SHP77 treated with DMSO at 0.1 percent for 48 hours (cell line): ENCODE data around the gene UBE2S.
A peak's percentile ranks its signal among the peaks of the same experiment; 100 is the strongest.
"Not testable (repeated sequence)": the region's sequence is repeated elsewhere in the genome, so short reads cannot be mapped to it uniquely, and the experiment has no call there.

Experiments used
- DNase-seq: peaks from one replicate; lab custom pipeline; 2025; lab: John Stamatoyannopoulos, UW

The UBE2S gene

DNA sequence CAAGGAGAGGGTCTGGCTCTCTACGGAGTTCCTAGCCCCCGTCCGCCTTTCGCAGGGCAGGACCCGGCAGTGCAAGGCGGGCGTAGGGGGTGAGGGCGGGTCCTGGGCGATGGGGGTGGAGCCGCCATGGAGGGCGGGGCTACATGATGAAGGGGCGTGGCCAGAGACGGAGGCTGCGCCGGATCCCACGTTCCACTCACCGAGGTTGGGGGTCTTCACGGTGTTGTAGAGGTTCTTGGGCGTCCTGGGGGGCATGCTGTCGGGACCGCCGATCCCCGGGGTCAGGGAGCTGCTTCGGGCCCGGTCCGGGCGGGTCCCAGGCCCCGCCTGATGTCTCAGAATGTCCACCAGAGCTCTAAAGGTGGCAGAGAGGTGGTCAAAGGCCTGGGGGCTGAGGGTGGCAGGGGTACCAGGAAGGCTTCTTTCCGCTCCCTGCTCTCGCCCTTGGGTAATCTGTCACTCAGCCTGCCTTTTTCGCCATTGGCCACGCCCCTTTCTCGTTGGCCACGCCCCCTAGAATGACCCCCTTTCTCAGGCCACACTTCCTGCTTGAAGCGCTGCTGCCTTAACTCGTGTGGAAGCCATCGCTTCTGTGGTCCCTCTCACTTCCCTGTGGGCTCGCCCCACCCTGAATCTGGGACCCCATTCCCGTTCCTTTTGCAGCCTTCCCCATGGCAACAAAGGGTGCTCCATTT is 33.0 kb upstream of the UBE2S start:
- no peak for DNase-seq

DNA sequence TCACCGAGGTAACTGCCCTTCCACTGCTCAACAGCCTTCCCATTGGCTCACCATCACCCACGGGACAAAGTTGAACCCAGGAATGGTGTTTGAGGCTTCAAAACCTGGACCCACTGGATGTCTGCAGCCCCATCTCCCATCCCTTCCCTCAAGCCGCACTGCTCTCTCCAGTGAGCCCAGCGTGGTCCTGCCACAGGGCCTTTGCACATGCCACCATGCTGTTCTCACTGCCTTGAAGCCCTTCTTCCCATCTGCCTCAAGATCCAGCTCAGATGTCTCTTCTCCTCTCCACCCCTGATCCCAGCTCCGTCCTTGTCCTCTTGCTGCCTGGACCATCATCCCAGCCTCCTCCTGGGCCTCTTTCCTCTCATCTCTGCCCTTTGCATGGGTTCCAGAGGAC is 31.5 kb upstream of the UBE2S start:
- no peak for DNase-seq

DNA sequence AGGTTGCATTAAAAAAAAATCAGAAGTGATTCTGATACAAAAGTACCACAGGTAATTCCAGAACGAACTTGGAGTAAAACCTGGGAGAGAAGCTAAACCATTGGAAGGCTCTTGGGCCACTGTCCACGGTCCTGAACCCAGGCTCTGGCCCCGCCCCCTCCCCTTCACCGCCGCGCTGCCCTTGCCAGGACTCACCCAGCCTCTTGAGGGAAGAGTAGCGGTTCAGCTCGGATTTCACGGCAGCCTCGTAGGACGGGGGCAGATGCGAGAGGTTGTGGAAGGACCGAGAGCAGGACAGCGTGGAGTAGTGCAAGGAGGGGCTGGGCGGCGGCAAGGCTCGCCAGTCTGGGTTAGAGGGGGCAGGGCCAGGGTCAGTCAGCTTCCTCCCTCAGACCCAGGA is 29.8 kb upstream of the UBE2S start:
- DNase-seq, result no peak

DNA sequence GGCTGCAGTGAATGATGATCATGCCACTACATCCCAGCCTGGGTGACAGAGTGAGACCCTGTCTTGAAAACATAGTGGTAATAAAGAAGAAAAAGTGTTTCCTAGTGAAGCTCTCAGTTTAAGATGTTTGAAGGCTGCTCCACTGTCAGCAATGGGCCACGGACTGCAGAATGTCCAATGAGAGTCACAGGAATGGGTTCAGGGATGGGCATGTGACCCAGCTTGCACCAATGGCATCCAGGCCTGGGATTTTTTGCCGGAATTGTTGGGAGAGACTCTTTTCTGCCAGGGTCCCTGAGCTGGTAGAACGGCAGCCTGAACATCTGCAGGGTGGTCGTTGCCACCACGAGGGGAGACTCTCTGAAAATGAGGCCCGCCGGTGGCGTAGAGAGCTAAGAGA is 29.3 kb upstream of the UBE2S start:
- no peak for DNase-seq

DNA sequence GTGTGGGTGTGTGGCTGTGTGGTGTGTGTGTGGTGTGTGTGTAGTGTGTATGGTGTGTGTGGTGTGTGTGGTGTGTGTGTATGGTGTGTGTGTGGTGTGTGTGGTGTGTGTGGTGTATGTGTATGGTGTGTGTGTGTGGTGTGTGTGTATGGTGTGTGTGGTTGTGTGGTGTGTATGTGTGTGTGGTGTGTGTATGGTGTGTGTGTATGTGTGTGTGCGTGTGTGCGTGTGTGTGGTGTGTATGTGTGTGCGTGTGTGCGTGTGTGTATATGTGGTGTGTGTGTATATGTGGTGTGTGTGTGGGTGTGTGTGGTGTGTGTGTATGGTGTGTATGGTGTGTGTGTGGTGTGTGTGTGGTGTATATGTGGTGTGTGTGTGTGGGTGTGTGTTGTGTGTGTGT is 27.4 kb upstream of the UBE2S start:
- DNase-seq, result no peak

DNA sequence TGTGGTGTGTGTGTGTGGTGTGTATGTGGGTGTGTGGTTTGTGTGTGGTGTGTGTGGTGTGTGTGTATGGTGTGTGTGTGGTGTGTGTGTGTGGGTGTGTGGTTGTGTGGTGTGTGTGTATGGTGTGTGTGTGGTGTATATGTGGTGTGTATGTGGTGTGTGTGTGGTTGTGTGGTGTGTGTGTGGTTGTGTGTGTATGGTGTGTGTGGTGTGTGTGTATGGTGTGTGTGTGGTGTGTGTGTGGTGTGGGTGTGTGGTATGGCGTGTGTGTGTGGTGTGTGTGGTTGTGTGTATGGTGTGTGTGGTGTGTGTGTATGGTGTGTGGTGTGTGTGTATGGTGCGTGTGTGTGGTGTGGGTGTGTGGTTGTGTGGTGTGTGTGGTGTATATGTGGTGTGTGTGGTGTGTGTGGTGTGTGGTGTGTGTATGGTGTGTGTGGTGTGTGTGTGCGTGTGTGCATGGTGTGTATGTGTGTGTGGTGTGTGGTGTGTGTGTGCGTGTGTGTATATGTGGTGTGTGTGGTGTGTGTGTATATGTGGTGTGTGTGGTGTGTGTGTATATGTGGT is 26.9 kb upstream of the UBE2S start:
- DNase-seq, result no peak

DNA sequence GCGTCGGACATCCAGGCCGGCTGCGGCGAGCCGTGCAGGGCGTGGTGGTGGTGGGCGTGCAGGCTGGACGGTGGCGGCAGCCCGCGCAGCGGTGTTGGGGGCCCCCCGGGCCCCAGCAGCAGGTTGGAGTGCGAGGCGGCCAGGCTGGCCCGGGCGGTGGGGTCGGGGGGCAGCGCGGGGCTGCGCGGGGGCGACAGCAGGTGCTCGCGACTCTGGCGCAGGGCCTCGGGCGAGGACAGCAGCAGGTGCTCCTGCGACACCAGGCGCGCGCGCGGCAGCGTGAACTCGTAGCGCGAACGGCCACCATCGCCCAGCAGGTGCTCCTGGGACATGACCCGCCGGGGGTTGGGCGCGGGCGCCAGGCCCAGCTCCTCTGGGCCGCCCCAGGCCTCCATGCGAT is 25.7 kb upstream of the UBE2S start:
- DNase-seq, result no peak

DNA sequence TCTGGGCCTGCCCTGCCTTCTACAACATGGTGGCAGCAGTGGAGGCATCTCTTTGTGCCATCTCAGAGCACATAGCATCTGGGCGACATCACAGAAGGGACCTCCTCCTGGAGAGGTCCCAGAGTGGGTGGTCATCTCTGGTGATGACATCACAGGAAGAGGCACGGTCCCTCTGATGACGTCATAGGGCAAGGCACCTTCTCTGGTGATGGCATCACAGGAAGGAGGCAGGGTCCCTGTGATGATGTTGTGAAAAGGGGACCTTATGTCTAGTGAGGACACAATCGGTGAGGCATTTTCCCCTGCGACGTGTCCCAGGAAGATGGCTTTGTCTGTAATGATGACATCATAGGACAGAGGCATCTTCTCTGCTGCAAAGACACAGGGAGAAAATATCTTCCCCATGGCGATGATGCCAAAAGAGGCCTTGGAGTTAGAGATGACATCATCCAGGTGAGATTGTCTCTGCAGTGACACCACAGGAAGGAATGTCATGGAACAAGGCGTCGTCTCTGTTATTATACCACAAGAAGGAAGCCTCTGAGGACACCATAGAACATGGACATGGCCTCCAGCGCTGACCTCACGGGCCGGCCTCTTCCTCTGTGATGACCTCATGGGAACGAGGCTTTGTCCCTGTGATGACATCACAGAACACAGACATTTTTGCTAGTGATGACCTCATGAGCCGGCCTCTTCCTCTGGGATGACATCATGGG is 24.8 kb upstream of the UBE2S start:
- no peak for DNase-seq

DNA sequence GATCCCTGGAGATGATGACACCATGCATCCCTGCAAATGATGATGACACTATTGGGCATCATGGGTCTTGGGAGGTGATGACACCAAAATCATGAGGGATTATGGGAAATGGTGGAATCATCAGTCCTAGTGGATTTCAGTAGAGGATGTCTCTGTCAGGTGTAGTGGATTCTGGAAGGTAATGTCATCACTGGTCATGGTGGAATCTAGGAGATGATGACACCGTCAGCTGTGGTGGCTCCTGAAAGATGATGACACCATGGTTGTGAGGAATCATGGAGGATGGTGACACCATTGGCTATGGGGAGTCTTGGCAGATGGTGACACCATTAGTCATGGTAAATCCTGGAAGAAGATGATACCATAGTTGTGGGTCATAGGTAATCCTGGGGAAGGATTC is 23.6 kb upstream of the UBE2S start:
- DNase-seq, result no peak

DNA sequence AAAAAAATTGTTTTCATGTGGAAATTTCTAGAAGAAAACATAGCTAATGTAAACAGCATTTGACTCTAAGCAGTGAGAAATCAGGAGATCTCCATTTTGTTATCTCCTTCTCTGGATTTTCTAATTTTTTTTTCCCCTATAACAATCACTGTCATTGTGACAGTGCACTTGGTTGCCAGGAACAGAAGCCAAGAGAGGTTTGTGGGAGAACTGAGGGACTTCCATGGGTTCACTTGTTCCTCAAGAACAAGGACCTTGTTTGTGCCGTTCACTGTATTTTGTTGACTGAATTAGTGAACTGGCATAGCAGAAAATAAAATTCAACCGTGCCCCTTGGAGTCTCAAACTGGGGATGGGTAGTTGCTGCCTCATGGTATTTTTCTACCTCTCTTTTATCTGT is 18.5 kb upstream of the UBE2S start:
- no peak for DNase-seq

DNA sequence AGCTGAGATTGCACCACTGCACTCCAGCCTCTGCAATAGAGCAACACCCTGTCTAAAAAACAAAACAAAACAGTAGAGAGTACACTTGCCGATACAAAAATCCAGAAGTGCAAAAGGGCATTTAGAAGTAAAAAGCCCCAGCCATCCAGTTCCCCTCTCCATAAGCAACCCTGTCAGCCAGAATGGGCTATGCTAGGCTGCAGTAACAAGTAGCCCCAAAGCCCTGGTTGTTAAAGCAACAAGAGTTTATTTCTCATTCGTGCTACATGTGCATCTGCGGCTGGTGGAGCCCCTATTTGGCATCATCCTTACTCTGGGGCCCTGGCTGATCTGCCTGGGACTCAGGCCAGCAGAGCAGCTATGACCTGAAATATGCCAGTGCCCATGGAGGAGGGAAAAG is 16.9 kb upstream of the UBE2S start:
- no peak for DNase-seq

DNA sequence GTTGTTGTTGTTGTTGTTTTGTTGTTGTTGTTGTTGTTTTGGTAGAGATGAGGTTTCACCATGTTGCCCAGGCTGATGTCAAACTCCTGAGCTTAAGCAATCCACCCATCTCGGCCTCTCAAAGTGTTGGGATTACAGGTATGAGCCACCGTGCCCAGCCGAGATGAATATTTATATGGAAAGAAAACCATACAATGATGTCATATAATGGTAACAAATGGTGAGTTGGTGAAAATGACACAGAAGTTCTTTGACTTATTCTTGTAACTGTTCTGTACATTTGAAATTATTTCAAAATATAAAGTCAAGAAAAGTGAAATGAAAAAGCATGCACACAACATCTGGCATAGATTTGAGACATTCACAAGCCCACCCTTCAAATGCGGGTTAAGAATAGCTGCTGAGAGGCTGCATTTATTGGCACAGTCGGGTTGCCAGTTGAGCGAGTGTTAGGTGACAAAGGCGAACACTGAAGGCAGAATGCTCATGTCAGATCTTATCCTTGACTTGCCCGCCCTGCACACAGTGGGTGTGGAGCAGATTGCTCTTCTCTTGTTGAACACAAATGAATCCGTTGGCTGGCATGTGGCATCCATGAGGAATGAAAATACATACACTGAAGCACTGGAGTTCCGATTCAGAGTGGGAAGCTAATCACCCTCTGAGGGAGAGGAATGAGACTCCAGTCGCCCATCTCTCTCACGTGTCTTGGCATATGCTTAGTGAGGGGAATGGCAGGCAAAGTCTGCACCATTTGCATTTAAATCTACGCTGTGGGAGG is 15.8 kb upstream of the UBE2S start:
- no peak for DNase-seq

DNA sequence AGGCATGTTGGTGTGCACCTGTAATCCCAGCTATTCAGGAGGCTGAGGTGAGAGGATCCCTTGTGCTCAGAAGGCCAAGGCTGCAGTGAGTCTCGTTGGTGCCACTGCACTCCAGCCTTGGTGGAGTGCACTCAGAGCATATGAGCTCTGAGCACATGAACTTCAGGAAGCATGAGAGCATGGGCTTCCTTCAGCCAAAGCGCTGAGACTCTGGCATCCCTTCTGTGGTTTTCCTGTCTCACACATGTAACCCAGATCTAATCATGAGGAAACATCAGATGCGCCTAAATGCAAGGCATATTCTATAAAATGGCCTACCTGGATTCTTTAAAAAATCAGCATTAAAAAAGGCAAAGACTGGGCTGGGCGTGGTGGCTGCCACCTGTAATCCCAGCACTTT is 13.7 kb upstream of the UBE2S start:
- not testable (repeated sequence) for DNase-seq

DNA sequence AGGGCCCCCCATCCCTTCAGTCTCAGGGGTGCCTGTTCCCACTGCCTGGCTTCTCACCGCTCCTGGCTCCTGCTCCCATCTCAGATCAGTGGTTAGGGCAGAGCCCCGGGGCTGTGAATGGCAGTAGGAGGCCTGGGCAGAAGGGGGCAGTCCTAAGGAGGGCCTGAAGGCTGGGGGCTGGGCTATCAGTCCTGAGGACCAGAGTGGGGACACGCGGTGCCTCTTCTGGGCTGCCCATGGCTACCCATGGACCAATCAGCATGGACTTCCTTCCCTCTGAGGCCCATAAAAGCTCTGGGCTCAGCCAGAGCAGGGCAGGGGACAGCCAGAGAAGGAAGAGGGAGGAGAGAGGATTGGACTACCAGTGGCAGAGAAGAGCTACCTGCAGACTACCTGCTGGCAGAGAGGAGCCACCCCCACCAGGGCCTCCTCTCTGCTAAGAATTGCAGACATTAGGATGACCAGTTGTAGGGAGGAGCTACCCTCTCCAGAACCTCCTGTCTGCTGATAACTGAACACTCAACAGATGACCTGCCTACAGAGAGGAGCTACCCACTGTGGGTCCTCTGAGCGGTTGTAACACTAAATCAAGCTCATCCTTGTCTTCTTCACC is 12.1 kb upstream of the UBE2S start:
- no peak for DNase-seq

DNA sequence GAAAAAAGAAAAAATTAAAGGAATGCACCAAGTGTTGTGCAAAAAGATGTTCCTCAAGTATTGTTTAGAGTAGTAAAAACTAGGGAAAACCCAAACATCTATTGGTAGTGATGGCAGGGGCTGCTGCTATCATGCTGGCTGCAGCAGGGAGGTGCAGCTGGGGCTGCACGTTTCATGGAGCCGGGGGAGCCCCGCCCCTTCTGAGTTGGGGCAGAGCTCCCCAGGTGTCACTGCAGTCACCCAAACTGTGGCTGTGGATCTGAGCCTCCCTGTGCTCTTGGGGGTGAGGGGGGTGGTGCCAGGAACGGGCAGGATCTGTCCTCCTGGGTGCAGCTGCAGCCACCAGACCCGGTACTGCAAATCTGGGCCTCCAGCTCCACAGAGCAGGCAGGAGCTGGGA is 11.5 kb upstream of the UBE2S start:
- DNase-seq, result no peak

DNA sequence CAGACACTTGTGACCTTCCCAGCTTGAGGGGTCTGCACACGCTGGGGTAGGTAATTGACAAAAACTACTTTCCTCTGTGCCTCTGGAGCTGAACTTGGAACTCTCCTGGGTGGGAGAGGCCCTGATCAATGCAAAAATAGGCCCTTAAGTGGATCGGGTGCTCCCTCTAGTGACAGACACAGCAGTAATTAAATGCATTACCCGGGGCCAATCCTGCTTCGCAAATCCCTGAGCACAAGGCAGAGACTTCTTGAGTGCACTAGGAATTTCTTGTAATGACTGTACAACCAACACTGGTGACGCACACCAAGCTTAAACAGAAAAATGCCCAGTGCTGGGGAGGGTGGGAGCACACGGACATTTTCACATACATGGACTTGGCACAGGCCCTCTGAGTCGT is 10.6 kb upstream of the UBE2S start:
- DNase-seq, result no peak

DNA sequence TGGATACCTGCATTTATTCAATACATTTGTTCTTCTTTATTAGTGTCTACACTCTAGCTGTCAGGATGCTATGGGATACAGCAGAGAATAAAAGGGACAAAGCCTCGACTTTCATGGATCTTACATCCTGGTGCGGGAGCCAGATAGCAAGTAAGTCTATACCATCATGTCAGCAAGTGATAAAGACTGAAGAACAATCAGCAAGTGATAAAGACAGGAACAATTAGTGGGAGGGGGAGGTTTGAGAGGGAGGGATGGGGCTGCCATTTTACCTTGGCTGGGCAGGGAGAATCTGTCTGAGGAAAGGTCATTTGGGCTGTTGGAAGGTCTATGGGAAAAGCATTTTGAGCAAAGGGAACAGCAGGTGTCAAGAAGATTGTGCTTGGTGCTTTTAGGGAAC is 2.6 kb upstream of the UBE2S start:
- DNase-seq, result no peak

DNA sequence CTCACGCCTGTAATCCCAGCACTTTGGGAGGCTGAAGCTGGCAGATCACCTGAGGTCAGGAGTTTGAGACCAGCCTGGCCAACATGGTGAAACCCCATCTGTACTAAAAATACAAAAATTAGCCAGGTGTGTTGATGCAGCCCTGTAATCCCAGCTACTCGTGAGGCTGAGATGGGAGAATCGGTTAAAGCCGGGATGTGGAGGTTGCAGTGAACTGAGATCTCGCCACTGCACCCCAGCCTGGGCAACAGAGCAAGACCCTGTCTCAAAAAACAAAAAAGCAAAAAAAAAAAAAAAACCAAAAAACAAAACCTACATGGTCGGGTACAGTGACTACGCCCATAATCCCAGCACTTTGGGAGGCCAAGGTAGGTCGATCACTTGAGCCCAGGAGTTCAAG is 1.6 kb upstream of the UBE2S start:
- DNase-seq, result not testable (repeated sequence)

DNA sequence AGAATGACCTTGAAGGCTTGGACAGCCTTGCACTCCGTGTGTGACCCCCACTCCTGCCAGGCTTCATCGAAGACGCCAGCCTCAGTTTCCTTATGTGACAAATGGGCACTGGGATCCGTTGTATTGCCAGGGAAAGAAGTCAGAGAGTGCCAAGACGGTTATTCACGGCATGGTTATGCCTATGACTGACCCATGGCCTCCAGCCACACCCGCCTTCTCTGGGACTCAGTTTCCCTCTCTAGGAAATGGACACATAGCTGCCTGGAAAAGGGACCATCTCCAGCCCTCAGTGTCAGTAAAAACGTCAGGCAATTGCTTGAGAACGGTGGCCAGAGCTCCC is 915 bp upstream of the UBE2S start:
- no peak for DNase-seq

DNA sequence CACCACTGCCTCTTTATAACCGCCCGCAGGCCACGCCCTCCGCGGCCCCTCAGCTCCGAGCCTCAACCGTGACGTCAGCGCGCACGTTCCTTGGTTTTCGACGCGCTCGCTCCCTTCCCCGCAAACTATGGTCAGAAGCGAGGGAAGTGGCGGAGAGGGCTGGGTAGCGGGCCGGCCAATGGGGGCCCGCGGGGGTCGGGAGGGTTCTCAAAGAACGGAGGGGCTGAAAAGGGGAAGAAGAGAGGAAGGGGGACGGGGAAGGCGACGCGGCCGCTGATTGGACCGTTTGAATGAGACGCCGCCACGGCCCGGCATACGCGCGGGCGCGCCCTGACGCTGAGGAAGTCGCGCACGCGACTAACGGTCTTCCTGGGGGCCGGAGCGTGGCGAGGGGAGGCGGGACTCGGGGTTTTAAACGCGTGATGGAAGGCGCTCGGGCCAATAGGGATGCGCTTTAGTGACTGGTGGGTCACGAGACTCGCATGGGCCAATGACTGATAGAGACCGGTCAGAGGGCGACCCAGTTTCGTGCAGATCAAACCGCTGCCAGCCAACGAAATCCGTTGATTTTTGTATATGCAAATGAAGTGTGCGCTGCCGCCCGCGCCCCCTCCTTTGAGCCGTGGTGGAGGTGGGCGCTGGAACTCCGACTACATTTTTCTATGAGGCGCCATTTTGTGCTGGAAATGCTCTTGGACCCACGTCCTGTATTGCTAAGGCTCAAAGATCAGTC is 378 bp upstream of the UBE2S start:
- DNase-seq, result peak; percentile 97

DNA sequence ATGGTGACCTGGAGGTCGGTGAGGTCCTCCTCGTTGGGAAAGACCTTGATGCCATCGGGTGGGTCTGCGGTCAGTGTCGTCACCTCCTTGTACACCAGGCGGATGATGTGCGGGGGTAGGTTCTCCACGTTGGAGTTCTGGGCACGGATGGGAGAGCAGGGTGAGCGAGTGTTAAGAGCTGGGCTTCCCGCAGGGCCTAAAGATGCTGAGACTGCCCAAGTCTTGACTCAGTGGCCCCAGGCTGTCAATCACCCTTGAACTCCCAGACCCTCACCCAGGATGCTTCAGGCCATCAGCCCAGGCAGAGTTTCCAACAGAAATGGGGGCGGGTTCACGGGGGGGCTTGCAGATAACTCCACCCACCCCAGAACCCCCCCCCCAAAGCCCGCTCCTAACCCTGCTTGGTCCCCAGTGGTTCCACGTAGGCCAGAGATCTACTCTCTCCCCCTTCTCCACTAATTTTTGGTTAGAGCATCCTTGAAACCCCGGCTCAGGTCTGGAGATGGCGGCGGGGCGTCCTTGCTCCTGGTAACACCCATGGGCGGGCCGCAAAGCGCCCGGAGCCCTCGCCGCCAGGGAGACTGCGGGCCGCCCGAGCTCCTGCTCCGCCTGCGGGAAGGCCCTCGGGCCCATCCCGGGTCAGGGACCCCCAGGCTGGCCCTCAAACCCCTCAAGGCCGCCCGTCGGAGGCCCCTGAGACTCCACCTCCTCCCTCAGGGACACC is 600 bp downstream of the UBE2S start:
- no peak for DNase-seq
